ENCODE results near the gene PITRM1. TPM values are rescaled to one million over a fixed set of nuclear protein-coding genes. Genes with fewer than 3 reads are reported as not detected.

The PITRM1 gene
- total and polyA plus RNA-seq, 4 donors, result 26.9 to 126 (median 97.7) TPM

DNA sequence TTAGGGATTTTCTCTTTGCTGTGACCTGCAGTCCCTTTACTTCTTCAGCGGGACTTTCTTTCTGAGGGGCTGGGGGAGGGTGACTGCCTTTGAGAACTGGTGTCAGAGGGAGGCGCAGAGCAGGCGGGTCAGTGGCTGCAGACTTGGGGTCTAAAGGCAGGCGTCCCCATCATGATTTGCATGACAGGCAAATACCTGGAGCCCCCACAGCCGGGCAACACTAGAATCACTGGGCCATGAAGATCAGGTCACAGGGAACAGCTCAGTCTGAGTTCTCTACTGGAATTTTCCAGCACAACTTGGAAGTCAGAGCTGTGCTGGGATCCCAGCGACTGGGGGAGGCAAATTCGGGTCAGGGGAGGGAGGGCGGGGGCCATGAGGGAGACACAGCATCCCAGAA lies 29.2 kb upstream of the PITRM1 start:
- WGBS, 2 donors, result 89% methylated on average over 7 to 8 of the region's 8 CpGs
- Histone ChIP-seq H3K9me3 (ENCODE audit: control insufficient read depth, low read length) (no peaks in the 10 kb centered on the region), H3K27me3 (ENCODE audit: control insufficient read depth in 1 of 2, insufficient read depth in 2 of 2, low read length in 1 of 2) (no peaks in the 10 kb centered on the region), H3K4me1 (ENCODE audit: control insufficient read depth in 1 of 2, insufficient read depth in 2 of 2, low read length in 2 of 2) (no peaks in the 10 kb centered on the region), H3K27ac (ENCODE audit: low read depth in 1 of 2, low read length in 2 of 2) (no peak overlapping the region), H3K36me3 (ENCODE audit: control insufficient read depth in 1 of 2, insufficient read depth in 2 of 2, low read length in 1 of 2) (no peaks in the 10 kb centered on the region), H3K4me3 (ENCODE audit: low read length in 2 of 2) (no peak overlapping the region)
- DNase-seq, result no peak
- no peak for ATAC-seq (ENCODE audit: low FRiP score)
- intact Hi-C loops (cut with DNase I), result no loop called here

DNA sequence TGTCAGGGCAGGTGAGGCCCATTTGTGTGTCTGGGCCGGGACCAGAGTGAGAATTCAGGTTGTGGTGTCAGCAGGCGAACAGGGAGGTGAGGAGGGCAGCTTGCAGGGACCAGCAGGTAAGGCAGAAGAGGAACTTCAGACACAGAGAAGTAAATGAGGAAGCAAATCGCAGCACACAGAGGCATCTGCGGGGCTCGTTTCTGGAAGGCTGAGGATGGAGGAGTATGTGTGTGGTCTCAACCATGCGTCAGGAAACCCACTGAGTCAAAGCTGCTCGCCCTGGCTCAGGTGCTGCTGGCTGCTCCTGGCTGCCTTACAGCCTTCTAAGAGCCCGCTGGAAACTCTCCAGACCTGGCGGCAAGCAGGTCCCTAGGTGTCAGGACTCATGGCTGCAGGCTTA lies 26.9 kb upstream of the PITRM1 start:
- no peaks in the 10 kb centered on the region for H3K9me3 ChIP-seq (ENCODE audit: control insufficient read depth, low read length)
- ATAC-seq (ENCODE audit: low FRiP score) (no peak), DNase-seq (no peak)
- H3K4me3 ChIP-seq (ENCODE audit: low read length in 2 of 2), result no peak overlapping the region
- H3K4me1 ChIP-seq (ENCODE audit: control insufficient read depth in 1 of 2, insufficient read depth in 2 of 2, low read length in 2 of 2), result no peaks in the 10 kb centered on the region
- 90 to 94% methylated on average over 9 of the region's 9 CpGs for WGBS, 2 donors
- intact Hi-C loops (cut with DNase I), result loop anchor here (5.0 to 10.0 kb wide), 6 partner anchors 33 to 1565 kb away; no protein-coding TSS in a partner anchor
- H3K27ac ChIP-seq (ENCODE audit: low read depth in 1 of 2, low read length in 2 of 2), result no peak overlapping the region
- no peaks in the 10 kb centered on the region for H3K36me3 ChIP-seq (ENCODE audit: control insufficient read depth in 1 of 2, insufficient read depth in 2 of 2, low read length in 1 of 2)
- no peaks in the 10 kb centered on the region for H3K27me3 ChIP-seq (ENCODE audit: control insufficient read depth in 1 of 2, insufficient read depth in 2 of 2, low read length in 1 of 2)

DNA sequence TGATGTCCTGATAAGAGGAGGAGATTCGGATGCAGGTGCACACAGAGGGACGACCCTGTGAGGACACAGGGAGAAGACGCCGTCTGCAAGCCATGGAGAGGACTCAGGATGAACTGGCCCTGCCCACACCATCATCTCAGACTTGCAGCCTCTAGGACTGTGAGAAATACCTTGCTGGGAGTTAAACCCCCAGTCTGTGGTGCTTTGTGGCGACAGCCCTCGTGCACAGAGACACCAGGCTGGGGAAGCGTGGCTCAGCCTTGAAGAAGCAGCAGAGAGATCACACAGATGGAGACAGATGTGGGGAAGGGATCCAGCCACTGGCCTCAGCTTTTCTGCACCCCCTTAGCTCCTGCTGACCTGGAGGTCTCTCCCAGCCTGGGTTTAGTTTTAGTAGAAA lies 26.3 kb upstream of the PITRM1 start:
- Histone ChIP-seq H3K4me3 (ENCODE audit: low read length in 2 of 2) (no peak overlapping the region), H3K36me3 (ENCODE audit: control insufficient read depth in 1 of 2, insufficient read depth in 2 of 2, low read length in 1 of 2) (no peaks in the 10 kb centered on the region), H3K4me1 (ENCODE audit: control insufficient read depth in 1 of 2, insufficient read depth in 2 of 2, low read length in 2 of 2) (no peaks in the 10 kb centered on the region), H3K27me3 (ENCODE audit: control insufficient read depth in 1 of 2, insufficient read depth in 2 of 2, low read length in 1 of 2) (no peaks in the 10 kb centered on the region), H3K9me3 (ENCODE audit: control insufficient read depth, low read length) (no peaks in the 10 kb centered on the region), H3K27ac (ENCODE audit: low read depth in 1 of 2, low read length in 2 of 2) (no peak overlapping the region)
- 94 to 95% methylated on average over 7 of the region's 7 CpGs for WGBS, 2 donors
- DNase-seq, result no peak
- no peak for ATAC-seq (ENCODE audit: low FRiP score)
- intact Hi-C loops (cut with DNase I), result loop anchor here (5.0 to 10.0 kb wide), 6 partner anchors 33 to 1566 kb away; no protein-coding TSS in a partner anchor

DNA sequence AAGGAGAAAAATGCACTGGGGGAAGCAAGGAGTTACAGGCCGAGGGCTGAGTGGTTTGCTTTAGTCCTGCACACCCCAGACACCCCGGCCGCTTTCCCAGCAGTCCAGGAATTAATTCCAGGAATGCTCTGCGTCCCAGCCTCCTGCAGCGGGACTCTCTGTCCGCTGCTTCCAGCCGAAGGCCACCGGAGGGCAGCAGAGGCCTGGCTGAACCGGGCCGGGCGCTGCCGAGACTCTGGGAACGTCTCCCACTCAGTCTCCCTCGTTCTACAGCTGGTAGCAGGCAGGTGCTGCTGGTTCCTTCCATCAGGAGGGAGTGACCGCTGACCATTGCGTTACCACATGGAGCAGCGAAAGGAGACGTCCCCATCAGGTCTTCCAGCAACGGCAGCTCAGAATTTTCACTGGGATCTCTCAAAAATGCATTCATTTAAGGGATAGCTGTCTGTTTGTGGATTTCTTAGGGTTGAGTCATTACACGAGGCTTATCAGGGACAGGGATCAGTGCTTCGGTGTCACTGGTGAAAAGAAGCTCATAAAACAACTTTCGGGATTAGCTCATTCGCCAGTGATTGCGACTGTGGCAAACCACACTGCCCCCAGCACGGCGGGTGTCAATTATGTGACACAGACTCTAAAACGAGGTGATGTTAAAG lies 24.9 kb upstream of the PITRM1 start:
- H3K4me1 ChIP-seq (ENCODE audit: control insufficient read depth in 1 of 2, insufficient read depth in 2 of 2, low read length in 2 of 2), result no peaks in the 10 kb centered on the region
- H3K27ac ChIP-seq (ENCODE audit: low read depth in 1 of 2, low read length in 2 of 2), result peak overlapping the region in 1 of 2 donors; percentile 22
- H3K27me3 ChIP-seq (ENCODE audit: control insufficient read depth in 1 of 2, insufficient read depth in 2 of 2, low read length in 1 of 2), result no peaks in the 10 kb centered on the region
- DNase-seq, result peak; percentile 87 to 94
- no peak overlapping the region for H3K4me3 ChIP-seq (ENCODE audit: low read length in 2 of 2)
- intact Hi-C loops (cut with DNase I), result loop anchor here (5.0 to 10.0 kb wide), 6 partner anchors 35 to 1567 kb away; no protein-coding TSS in a partner anchor
- 8 to 10% methylated on average over 27 of the region's 27 CpGs for WGBS, 2 donors
- no peaks in the 10 kb centered on the region for H3K9me3 ChIP-seq (ENCODE audit: control insufficient read depth, low read length)
- no peaks in the 10 kb centered on the region for H3K36me3 ChIP-seq (ENCODE audit: control insufficient read depth in 1 of 2, insufficient read depth in 2 of 2, low read length in 1 of 2)
- peak; percentile 94 for ATAC-seq (ENCODE audit: low FRiP score)

DNA sequence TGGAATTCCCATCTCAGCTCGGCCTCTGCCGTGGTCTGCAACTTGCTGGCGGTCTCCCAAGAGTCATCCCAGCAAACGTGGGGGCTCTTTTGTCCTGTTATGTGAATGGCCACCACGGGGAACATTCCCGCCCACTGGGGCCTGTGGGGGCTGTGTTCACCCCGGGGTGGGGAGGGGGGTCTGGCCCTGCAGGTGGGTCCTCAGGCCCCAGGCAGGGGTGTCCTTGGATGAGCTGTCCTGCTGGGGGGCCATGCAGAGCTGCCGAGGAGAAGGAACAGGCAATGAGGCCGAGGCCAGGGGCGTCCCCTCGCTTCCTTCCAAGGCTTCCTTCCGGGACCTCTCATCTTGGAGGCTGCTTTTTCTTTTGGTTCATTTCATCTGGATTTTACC lies 24.4 kb upstream of the PITRM1 start:
- intact Hi-C loops (cut with DNase I), result loop anchor here (5.0 to 10.0 kb wide), 6 partner anchors 35 to 1568 kb away; no protein-coding TSS in a partner anchor
- H3K36me3 ChIP-seq (ENCODE audit: control insufficient read depth in 1 of 2, insufficient read depth in 2 of 2, low read length in 1 of 2), result no peaks in the 10 kb centered on the region
- no peaks in the 10 kb centered on the region for H3K4me1 ChIP-seq (ENCODE audit: control insufficient read depth in 1 of 2, insufficient read depth in 2 of 2, low read length in 2 of 2)
- DNase-seq, result no peak
- no peak overlapping the region for H3K4me3 ChIP-seq (ENCODE audit: low read length in 2 of 2)
- WGBS, 2 donors, result 31 to 33% methylated on average over 12 of the region's 12 CpGs
- H3K9me3 ChIP-seq (ENCODE audit: control insufficient read depth, low read length), result no peaks in the 10 kb centered on the region
- H3K27me3 ChIP-seq (ENCODE audit: control insufficient read depth in 1 of 2, insufficient read depth in 2 of 2, low read length in 1 of 2), result no peaks in the 10 kb centered on the region
- peak overlapping the region in 1 of 2 donors; percentile 22 for H3K27ac ChIP-seq (ENCODE audit: low read depth in 1 of 2, low read length in 2 of 2)
- ATAC-seq (ENCODE audit: low FRiP score), result no peak

DNA sequence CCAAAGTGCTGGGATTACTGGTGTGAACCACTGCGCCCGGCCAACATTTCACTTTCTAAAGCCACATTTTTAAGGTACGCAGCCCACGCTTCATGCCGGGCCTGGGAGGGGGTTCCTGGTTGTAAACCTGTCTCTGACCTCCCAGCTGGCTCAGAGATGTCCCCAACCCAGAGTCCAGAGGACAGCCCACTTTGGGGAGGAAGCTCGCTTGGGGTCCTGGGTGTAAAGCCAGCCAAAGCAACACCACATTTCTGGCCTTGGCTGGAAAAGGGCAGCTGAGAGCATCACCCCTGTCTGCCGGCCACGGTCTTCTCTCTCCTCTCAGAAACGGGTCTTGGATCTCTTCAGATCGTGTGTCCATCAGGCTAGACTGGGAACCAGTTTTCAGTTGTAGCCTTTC lies 23.9 kb upstream of the PITRM1 start:
- DNase-seq, result no peak
- no peaks in the 10 kb centered on the region for H3K9me3 ChIP-seq (ENCODE audit: control insufficient read depth, low read length)
- H3K4me1 ChIP-seq (ENCODE audit: control insufficient read depth in 1 of 2, insufficient read depth in 2 of 2, low read length in 2 of 2), result no peaks in the 10 kb centered on the region
- no peak overlapping the region for H3K27ac ChIP-seq (ENCODE audit: low read depth in 1 of 2, low read length in 2 of 2)
- H3K27me3 ChIP-seq (ENCODE audit: control insufficient read depth in 1 of 2, insufficient read depth in 2 of 2, low read length in 1 of 2), result no peaks in the 10 kb centered on the region
- intact Hi-C loops (cut with DNase I), result loop anchor here (5.0 to 10.0 kb wide), 6 partner anchors 36 to 1568 kb away; no protein-coding TSS in a partner anchor
- no peak for ATAC-seq (ENCODE audit: low FRiP score)
- 85 to 87% methylated on average over 10 of the region's 10 CpGs for WGBS, 2 donors
- no peak overlapping the region for H3K4me3 ChIP-seq (ENCODE audit: low read length in 2 of 2)
- H3K36me3 ChIP-seq (ENCODE audit: control insufficient read depth in 1 of 2, insufficient read depth in 2 of 2, low read length in 1 of 2), result no peaks in the 10 kb centered on the region

DNA sequence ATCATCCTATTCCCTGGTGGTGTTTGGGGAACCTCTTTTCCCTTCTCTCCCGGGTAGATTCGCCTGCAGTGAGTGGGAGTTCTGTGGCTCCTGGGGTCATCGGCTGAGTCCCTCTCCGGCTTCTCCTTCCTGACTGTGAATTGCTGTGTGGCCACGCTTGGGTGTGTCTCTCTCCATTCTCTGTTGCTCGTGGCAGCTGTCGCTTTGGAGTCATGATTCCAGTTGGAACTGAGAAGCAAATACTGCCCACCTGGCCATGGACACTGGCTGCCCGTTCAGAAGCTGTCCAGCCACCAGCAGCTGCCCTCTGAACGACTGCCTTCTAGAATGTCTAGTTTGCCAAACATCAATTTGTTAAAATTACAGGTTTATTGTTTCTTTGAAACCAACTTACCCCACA lies 23.1 kb upstream of the PITRM1 start:
- 93 to 97% methylated on average over 9 of the region's 9 CpGs for WGBS, 2 donors
- Histone ChIP-seq H3K36me3 (ENCODE audit: control insufficient read depth in 1 of 2, insufficient read depth in 2 of 2, low read length in 1 of 2) (no peaks in the 10 kb centered on the region), H3K27ac (ENCODE audit: low read depth in 1 of 2, low read length in 2 of 2) (no peak overlapping the region), H3K4me3 (ENCODE audit: low read length in 2 of 2) (no peak overlapping the region), H3K4me1 (ENCODE audit: control insufficient read depth in 1 of 2, insufficient read depth in 2 of 2, low read length in 2 of 2) (no peaks in the 10 kb centered on the region), H3K27me3 (ENCODE audit: control insufficient read depth in 1 of 2, insufficient read depth in 2 of 2, low read length in 1 of 2) (no peaks in the 10 kb centered on the region), H3K9me3 (ENCODE audit: control insufficient read depth, low read length) (no peaks in the 10 kb centered on the region)
- DNase-seq (no peak), ATAC-seq (ENCODE audit: low FRiP score) (no peak)
- intact Hi-C loops (cut with DNase I), result loop anchor here (5.0 to 10.0 kb wide), 6 partner anchors 37 to 1569 kb away; no protein-coding TSS in a partner anchor

DNA sequence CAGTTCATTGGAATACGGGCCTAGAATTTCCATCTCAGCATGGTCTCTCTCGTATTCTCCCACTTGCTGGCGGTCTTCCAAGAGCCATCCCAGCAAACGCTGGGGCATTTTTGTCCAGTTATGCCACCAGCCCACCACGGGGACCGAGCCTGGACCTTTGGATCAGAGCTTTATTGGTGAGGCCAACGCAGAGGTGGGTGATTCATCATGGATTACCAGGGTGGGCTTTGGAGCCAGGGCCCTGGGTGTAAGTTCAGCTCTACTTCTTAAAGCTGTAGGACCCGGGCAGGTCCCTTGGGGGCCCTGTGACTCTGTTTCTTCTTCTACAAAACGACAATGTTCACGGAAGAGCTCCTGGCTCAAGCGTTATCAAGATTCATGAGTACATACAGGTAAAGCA lies 22.7 kb upstream of the PITRM1 start:
- no peak for DNase-seq
- H3K27ac ChIP-seq (ENCODE audit: low read depth in 1 of 2, low read length in 2 of 2), result no peak overlapping the region
- no peak overlapping the region for H3K4me3 ChIP-seq (ENCODE audit: low read length in 2 of 2)
- no peaks in the 10 kb centered on the region for H3K27me3 ChIP-seq (ENCODE audit: control insufficient read depth in 1 of 2, insufficient read depth in 2 of 2, low read length in 1 of 2)
- no peaks in the 10 kb centered on the region for H3K4me1 ChIP-seq (ENCODE audit: control insufficient read depth in 1 of 2, insufficient read depth in 2 of 2, low read length in 2 of 2)
- no peaks in the 10 kb centered on the region for H3K9me3 ChIP-seq (ENCODE audit: control insufficient read depth, low read length)
- intact Hi-C loops (cut with DNase I), result loop anchor here (5.0 to 10.0 kb wide), 6 partner anchors 37 to 1570 kb away; no protein-coding TSS in a partner anchor
- ATAC-seq (ENCODE audit: low FRiP score), result no peak
- WGBS, 2 donors, result 87% methylated on average over 11 of the region's 11 CpGs
- H3K36me3 ChIP-seq (ENCODE audit: control insufficient read depth in 1 of 2, insufficient read depth in 2 of 2, low read length in 1 of 2), result no peaks in the 10 kb centered on the region

DNA sequence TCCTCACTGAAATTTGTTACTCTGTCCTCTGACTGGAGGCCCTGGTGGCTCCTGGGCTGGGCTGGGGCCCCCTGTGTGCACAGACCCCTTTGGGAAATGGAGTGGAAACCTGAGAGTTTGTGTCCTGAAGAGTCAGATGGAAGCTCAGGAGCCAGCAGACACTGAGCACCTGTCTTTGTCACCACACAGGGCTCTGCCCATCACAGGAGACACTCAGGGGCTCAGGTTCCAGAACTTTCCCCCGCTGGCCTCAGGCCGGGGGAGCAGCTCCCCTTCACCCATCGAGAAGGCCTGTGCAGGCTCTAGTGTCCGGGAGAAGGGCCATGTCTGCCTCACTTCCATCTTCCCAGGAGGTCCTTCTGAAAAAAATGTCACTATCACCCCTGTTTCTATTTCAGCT lies 22.3 kb upstream of the PITRM1 start:
- H3K36me3 ChIP-seq (ENCODE audit: control insufficient read depth in 1 of 2, insufficient read depth in 2 of 2, low read length in 1 of 2), result no peaks in the 10 kb centered on the region
- no peak overlapping the region for H3K4me3 ChIP-seq (ENCODE audit: low read length in 2 of 2)
- H3K9me3 ChIP-seq (ENCODE audit: control insufficient read depth, low read length), result no peaks in the 10 kb centered on the region
- no peak overlapping the region for H3K27ac ChIP-seq (ENCODE audit: low read depth in 1 of 2, low read length in 2 of 2)
- DNase-seq (no peak), ATAC-seq (ENCODE audit: low FRiP score) (no peak)
- H3K27me3 ChIP-seq (ENCODE audit: control insufficient read depth in 1 of 2, insufficient read depth in 2 of 2, low read length in 1 of 2), result no peaks in the 10 kb centered on the region
- 95% methylated on average over 4 of the region's 4 CpGs for WGBS, 2 donors
- no peaks in the 10 kb centered on the region for H3K4me1 ChIP-seq (ENCODE audit: control insufficient read depth in 1 of 2, insufficient read depth in 2 of 2, low read length in 2 of 2)
- intact Hi-C loops (cut with DNase I), result loop anchor here (5.0 to 10.0 kb wide), 6 partner anchors 37 to 1570 kb away; no protein-coding TSS in a partner anchor
